Measurements from ENCODE around the gene SPN. TPM values are rescaled to one million over a fixed set of nuclear protein-coding genes. Genes with fewer than 3 reads are reported as not detected.
A peak's percentile ranks its signal among the peaks of the same experiment; 100 is the strongest.

Gene SPN
- total RNA-seq, 1 donor from 2014 or later = 0.31 TPM

- DNase-seq (ENCODE audit: extremely low spot score, unreplicated experiment) = no peak
- Mint-ChIP-seq H3K4me1 (ENCODE audit: unreplicated experiment) (peaks cover 14% of the 10 kb centered on the region), H3K27me3 (no peaks in the 10 kb centered on the region), H3K36me3 (no peaks in the 10 kb centered on the region), H3K9me3 (peaks cover 4% of the 10 kb centered on the region), H3K4me3 (no peak overlapping the region), H3K27ac (no peak overlapping the region)
- no peak for TF ChIP-seq CTCF (conservative IDR thresholded peaks at IDR 0.05)
These were observed 17.9 kb upstream of the SPN start for GRCh38 chr16:29644973-29645693.

- no peak for TF ChIP-seq CTCF (conservative IDR thresholded peaks at IDR 0.05)
- H3K36me3 Mint-ChIP-seq = no peaks in the 10 kb centered on the region
- H3K27me3 Mint-ChIP-seq = no peaks in the 10 kb centered on the region
- no peak overlapping the region for H3K4me3 Mint-ChIP-seq
- no peaks in the 10 kb centered on the region for H3K9me3 Mint-ChIP-seq
- peaks cover 10% of the 10 kb centered on the region for H3K4me1 Mint-ChIP-seq (ENCODE audit: unreplicated experiment)
- H3K27ac Mint-ChIP-seq = no peak overlapping the region
- no peak for DNase-seq (ENCODE audit: extremely low spot score, unreplicated experiment)
These were observed 17.3 kb upstream of the SPN start for GRCh38 chr16:29645694-29646187.

GRCh38 chr16:29646947-29647346, 16.1 kb upstream of the SPN start:
- Mint-ChIP-seq H3K36me3 (no peaks in the 10 kb centered on the region), H3K27me3 (no peaks in the 10 kb centered on the region), H3K27ac (no peak overlapping the region), H3K4me3 (no peak overlapping the region), H3K4me1 (ENCODE audit: unreplicated experiment) (peaks cover 10% of the 10 kb centered on the region), H3K9me3 (no peaks in the 10 kb centered on the region)
- no peak for TF ChIP-seq CTCF (conservative IDR thresholded peaks at IDR 0.05)
- DNase-seq (ENCODE audit: extremely low spot score, unreplicated experiment) = no peak

- peak overlapping the region; percentile 33 for H3K27ac Mint-ChIP-seq
These were observed 13.2 kb upstream of the SPN start for GRCh38 chr16:29649588-29650494.

GRCh38 chr16:29650771-29651170, 12.3 kb upstream of the SPN start:
- TF ChIP-seq CTCF (conservative IDR thresholded peaks at IDR 0.05) = no peak
- no peak for DNase-seq (ENCODE audit: extremely low spot score, unreplicated experiment)
- Mint-ChIP-seq H3K9me3 (no peaks in the 10 kb centered on the region), H3K27me3 (no peaks in the 10 kb centered on the region), H3K4me1 (ENCODE audit: unreplicated experiment) (peaks cover 16% of the 10 kb centered on the region), H3K36me3 (no peaks in the 10 kb centered on the region), H3K4me3 (no peak overlapping the region), H3K27ac (no peak overlapping the region)

More at GRCh38 chr16:29649588-29650494, 13.2 kb upstream of the SPN start:
- no peak for DNase-seq (ENCODE audit: extremely low spot score, unreplicated experiment)
- Mint-ChIP-seq H3K9me3 (no peaks in the 10 kb centered on the region), H3K4me1 (ENCODE audit: unreplicated experiment) (peaks cover 15% of the 10 kb centered on the region), H3K36me3 (no peaks in the 10 kb centered on the region), H3K27me3 (no peaks in the 10 kb centered on the region), H3K4me3 (no peak overlapping the region)
- TF ChIP-seq CTCF (conservative IDR thresholded peaks at IDR 0.05) = no peak

Measured in type B pancreatic cell (in vitro differentiated cells).